Esophagus squamous epithelium (tissue), 4 donors: ENCODE results near the gene TCHH.

Source experiments
- CTCF ChIP-seq, 6 experiments: fragments of 450-650 bp in 4 of 6; fragments of 200-600 bp in 2 of 6; sonication (generic) in 2 of 6; IDR thresholded peaks; one replicate each; pipeline ENCODE4 v1.5.1; 2016 to 2019; ENCODE audit warnings: antibody characterized with exemption in 6 of 6, mild to moderate bottlenecking in 4 of 6, moderate library complexity in 4 of 6
- POLR2A ChIP-seq, 4 donors: fragments of 450-650 bp; IDR thresholded peaks; one replicate each; pipeline ENCODE4 v1.6.1; 2017; ENCODE audit warnings: antibody characterized with exemption in 4 of 4, mild to moderate bottlenecking in 4 of 4, moderate library complexity in 3 of 4

- TF ChIP-seq POLR2A (IDR thresholded peaks at IDR 0.05) (no peak), CTCF (IDR thresholded peaks at IDR 0.05) (no peak)
Observed at GRCh38 chr1:152137215-152137614, 22.0 kb upstream of the TCHH start.
